NCI-H187 treated with DMSO at 0.1 percent for 48 hours (cell line): Measurements from ENCODE around the gene SMCP.

Experiments
- DNase-seq: peaks from one replicate; lab custom pipeline; 2025; lab: John Stamatoyannopoulos, UW

The SMCP gene

GRCh38 chr1:152886758-152887409, 8.8 kb downstream of the SMCP start:
- DNase-seq = no peak

- no peak for DNase-seq
Measured at GRCh38 chr1:152888126-152888525, 10.0 kb downstream of the SMCP start.

- DNase-seq = no peak
Measured at GRCh38 chr1:152899027-152899426, 20.9 kb downstream of the SMCP start.

GRCh38 chr1:152899883-152900282, 21.8 kb downstream of the SMCP start:
- no peak for DNase-seq

- DNase-seq = no peak
Measured at GRCh38 chr1:152901631-152902030, 23.5 kb downstream of the SMCP start.

- DNase-seq = peak; percentile 68
Measured at GRCh38 chr1:152902636-152903035, 24.5 kb downstream of the SMCP start.

- no peak for DNase-seq
Measured at GRCh38 chr1:152904688-152905440, 26.7 kb downstream of the SMCP start.

GRCh38 chr1:152906023-152906565, 28.0 kb downstream of the SMCP start:
- no peak for DNase-seq

GRCh38 chr1:152907686-152908601, 29.8 kb downstream of the SMCP start, which contains the start of gene IVL:
TSS of gene IVL (plus strand) at chr1:152908546. CDS start at chr1:152909798, 1,252 bp downstream.
- DNase-seq = no peak

GRCh38 chr1:152909206-152909605, 31.1 kb downstream of the SMCP start:
- DNase-seq = no peak

- no peak for DNase-seq
Measured at GRCh38 chr1:152912471-152912870, 34.3 kb downstream of the SMCP start.

- no peak for DNase-seq
Measured at GRCh38 chr1:152912900-152913299, 34.8 kb downstream of the SMCP start.

GRCh38 chr1:152917794-152918193, 39.7 kb downstream of the SMCP start:
- DNase-seq = peak; percentile 35

GRCh38 chr1:152919071-152919470, 40.9 kb downstream of the SMCP start:
- DNase-seq = no peak

GRCh38 chr1:152924191-152924590, 46.1 kb downstream of the SMCP start:
- DNase-seq = peak; percentile 83

GRCh38 chr1:152926091-152926490, 48.0 kb downstream of the SMCP start:
- DNase-seq = no peak

GRCh38 chr1:152928671-152929070, 50.5 kb downstream of the SMCP start:
- no peak for DNase-seq

GRCh38 chr1:152932170-152932811, 54.2 kb downstream of the SMCP start:
- no peak for DNase-seq

- DNase-seq = no peak
Measured at GRCh38 chr1:152933196-152933595, 55.1 kb downstream of the SMCP start.
